GM19438 (cell line): Measurements from ENCODE around the gene MYB.
"Not testable (repeated sequence)": the region's sequence is repeated elsewhere in the genome, so short reads cannot be mapped to it uniquely, and the experiment has no call there.

Source experiments
- ATAC-seq: cut with Tn5 transposase; IDR thresholded peaks from one replicate; pipeline ENCODE4 v1.9.1; 2021; ENCODE audit warnings: low read depth; ENCODE audit not compliant: unreplicated experiment

Gene MYB

DNA sequence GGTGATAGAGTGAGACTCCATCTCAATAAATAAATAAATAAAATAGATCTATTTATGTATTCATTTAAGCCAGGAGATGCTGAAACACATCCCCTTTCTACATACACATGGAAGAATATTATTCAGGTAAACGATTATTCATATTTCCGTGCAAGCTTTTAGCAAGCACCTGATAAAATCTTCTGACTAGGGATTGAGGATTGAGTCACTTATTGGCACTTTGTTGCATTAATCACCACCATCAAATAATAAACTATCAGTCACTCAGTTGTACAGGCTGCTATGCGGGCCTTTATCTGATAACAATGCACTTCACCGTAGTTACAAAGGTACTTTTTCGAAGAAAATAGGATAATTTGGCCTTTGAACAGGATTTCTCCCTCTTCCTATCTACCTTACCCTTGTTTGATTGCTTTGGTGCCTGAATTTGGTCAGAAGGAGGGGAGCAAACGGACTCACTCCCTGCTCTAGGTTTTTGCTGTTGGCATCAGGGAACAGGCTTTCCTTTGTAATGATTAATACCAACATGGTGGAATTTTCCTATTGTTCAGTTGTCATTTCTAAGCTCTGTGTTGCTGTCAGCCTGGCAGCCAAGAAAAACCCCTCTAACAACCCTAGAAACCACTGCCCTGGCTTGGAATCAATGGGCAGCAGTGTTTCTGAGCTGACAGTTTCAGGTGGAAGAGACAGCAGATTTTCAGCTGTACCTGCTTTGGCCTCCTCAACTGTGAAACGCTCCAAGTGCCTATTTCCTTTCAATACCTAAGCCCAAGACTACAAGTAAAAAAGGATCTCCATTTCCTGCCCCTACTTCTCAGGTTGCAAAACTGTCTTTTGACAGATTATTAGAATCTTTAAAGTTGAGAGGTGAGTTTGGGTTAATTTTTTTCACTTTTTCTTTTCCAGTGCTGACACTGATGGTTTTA, 63.0 kb downstream of the MYB start:
- ATAC-seq, result no peak

GRCh38 chr6:135244805-135245204, 63.7 kb downstream of the MYB start:
- no peak for ATAC-seq

DNA sequence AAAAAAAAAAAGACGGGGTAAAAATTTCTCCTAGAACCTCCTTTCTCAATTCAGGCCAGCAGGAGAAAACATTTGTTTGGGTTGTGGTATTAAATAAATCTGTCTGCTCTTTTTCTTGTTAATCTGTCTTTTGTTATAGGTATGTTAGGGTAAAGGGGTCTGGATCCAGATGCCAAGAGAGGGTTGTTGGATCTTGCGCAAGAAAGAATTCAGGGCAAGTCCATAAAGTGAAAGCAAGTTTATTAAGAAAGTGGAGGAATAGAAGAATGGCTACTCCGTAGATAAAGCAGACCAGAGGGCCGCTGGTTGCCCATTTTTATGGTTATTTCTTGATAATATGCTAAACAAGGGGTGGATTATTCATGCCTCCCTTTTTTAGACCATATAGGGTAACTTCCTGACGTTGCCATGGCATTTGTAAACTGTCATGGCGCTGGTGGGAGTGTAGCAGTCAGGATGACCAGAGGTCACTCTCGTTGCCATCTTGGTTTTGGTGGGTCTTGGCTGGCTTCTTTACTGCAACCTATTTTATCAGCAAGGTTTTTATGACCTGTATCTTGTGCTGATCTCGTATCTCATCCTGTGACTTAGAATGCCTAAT, 65.4 kb downstream of the MYB start:
- ATAC-seq, result not testable (repeated sequence)

DNA sequence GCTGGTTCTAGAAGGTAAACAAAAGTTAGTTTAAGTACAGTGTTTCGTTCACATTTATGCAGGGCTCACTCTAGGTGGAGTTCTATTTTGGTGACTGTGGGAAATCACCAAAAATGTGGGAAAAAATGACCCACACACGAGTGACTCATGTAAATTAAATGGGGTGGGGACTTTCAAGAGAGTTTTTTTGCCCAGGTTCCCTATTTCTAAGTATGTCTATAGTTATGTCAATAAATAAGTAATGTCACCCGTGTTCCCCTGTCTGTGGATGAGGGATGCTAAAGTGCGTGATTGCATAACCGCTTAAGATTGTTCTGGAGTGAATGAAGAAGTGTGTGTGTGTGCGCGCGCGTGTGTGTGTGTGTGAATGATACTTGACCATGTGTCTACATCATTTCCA, 69.1 kb downstream of the MYB start:
- ATAC-seq, result no peak

DNA sequence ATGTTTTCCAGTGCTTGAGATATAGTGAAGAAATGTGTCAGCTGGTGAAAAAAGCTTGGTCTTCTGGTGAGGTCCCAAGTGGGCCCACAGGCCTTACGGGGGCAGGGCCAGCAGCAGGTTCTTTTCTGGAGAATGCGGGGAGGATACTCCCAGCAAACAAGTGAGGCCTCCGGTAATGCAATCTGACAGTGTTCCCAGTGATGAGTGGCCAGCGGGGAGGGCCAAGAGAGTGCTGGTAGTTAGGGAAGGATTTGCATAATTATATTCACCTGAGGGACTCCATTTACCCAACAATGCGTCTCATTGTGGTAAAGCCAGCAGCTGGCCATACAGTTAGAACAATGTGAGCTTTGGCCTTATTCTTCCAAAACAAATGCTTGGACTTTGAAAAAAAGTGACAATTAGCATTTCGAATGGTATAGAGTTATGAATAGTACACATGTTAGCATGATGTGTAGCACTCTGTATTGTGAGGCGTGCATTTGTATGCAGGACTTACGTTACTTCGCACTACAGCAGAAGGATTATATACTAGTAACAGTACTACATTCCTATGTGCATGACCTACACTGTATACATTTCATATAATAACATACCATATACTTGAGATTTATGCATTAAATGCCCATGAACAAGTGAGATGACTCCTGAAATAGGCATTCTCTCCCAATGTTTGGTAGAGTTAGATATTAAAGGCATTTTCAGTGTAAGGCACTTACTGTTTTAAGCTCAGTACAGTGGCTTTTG, 69.8 kb downstream of the MYB start:
- no peak for ATAC-seq

DNA sequence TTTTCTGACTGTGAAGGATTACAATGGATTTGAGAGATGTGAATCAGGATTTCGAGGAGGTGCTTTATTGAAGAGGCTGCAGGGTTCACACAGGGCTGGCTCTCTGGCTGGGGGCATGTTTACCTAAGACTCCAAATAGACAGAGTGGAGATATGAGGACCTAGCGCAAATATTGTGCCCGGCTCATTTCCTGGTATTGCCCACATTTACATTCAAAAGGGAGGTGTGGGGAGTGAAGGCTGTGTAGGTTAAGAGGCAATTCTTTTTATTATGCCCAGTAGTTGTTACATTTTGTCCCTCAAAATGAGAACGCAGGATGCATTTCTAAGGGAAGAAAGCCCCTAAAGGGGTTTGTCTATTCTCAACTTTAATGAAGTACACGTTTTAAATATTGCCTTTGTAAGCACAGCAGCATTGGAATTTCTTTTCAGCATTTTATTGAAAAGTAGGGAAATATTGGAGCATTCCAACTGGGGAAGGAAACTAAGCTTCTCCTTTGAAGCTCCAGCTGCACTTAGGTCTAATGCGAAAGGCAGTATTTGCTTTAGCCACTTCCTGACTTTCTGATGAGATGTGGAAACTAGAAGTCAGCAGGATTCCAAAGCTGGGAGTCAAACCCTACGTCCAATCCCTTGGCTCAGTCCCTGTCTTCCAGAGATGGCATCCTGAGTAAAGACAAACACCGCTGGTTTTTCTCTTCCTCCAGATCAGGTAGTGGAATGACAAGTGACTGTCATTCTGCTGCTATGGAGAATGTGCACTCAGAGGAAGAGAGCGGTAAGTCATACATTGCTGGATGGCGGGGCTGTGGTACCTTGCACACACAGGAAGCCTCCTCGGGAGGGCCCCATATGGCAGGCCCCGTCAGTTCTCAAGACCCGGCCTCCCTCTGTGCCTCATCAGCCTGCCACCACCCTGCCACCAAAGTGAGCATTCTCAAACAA, 70.7 kb downstream of the MYB start:
- no peak for ATAC-seq

- no peak for ATAC-seq
Observed at GRCh38 chr6:135254471-135254870, 73.4 kb downstream of the MYB start.

- ATAC-seq, result no peak
Observed at GRCh38 chr6:135256866-135257265, 75.8 kb downstream of the MYB start.

DNA sequence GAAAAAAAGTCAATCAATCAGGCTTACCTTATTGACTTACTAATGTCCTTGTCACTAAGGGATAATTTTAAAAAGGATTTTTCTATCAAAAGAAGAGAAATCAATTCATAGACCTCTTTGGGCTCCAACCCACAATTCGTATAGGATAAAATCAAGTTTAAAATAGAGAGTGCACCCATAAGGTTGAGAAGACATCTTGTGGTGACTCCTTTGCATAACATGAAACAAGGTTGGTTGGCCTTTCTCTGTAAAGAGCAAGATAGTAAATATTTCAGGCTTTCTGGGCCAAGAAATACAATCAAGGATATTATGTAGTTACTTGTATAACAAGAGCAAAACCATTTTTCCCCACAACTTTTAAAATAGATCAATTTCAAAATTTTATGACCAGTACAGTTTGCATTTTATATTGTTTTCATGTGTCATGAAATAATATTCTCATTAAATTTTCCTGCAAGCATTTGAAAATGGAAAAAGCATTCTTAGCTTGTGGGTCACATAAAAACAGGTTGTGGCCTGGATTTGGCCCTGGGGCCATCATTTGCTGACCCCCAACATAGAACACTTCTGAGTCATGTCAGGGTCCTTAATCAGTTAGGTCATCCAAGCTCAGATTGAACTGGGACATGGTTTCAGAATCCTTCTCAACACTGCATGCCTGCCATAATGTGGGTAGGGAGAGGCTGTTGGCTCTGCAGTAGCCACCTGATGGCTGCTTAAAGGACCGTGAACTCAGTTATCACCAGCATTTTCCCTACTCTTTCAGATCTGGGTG, 76.7 kb downstream of the MYB start:
- ATAC-seq, result no peak

- ATAC-seq, result no peak
Observed at GRCh38 chr6:135258970-135259369, 77.9 kb downstream of the MYB start.

- ATAC-seq, result no peak
Observed at GRCh38 chr6:135260612-135261011, 79.5 kb downstream of the MYB start.

DNA sequence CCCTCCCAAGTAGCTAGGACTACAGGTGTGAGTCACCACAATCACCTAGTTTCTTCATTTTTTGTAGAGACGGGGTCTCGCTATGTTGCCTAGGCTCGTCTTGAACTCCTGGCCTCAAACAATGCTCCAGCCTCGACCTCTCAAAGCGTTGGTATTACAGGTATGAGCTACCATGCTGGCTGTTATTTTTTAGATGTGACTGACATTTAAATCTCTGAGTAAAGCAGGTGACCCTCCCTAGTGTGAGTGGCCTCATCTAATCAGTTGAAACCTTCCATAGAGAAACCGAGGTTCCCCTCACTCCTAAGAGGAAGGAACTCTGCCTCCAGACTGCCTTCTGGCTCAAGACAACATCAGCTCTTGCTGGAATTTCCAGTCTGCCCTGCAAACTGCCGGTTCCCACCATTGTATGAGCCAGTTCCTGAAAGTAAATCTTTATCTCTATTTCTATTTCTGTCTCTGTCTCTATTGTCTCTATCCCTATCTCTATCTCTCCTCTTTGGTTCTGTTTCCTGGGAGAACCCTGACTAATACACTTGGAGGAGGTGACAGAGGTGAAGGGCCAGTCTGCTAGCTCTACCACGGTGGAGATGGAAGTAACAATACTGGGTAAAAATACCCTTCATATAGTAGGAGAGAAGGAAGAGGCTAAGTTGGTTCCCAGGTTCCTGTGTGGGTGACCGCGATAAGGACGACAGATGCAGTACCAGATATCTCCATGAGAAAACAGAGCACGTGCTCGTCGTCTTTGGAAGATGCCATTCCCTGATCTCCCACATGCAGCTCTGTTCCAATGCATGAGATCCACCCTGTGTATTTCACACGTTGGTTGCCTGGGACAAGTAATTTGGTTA, 81.0 kb downstream of the MYB start:
- no peak for ATAC-seq

DNA sequence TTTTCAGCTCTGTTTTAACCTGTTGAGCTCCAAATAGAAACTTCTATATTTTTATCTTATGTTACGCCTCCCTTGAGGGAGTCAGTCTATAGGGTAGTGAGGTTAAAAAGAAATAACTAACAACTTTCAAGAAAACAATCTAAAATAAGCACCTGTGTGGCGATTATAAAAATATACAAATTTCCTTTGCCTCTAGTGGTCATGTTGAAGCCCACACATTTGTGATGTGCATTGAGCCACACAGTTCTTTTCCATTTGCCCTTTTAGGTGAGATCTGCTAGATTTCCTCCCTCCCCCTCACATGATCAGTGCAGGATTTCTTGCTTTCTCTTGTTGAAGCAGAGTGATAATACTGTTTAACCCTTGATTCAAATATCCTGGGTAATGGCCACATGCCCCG, 84.2 kb downstream of the MYB start:
- no peak for ATAC-seq

GRCh38 chr6:135266675-135267074, 85.6 kb downstream of the MYB start:
- ATAC-seq, result no peak

DNA sequence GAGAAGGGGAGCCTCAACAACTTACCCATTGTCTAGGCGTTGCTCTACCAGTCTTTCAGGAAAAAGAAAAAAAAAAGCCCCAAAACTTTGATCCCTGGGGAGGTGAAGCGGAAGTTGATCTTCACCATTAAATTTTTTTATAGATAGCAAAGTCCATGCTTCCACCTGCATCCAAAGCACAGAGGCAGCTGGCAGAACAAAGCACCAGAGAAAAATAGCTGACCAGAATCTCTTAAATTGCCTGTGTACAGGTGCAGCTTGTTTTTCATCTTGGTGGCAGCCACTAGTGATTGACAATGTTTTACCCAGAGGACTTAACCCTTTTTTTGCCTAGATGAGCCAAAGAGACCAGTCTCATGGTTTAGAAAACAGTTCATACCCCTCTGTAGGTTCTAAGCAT, 86.0 kb downstream of the MYB start:
- no peak for ATAC-seq

DNA sequence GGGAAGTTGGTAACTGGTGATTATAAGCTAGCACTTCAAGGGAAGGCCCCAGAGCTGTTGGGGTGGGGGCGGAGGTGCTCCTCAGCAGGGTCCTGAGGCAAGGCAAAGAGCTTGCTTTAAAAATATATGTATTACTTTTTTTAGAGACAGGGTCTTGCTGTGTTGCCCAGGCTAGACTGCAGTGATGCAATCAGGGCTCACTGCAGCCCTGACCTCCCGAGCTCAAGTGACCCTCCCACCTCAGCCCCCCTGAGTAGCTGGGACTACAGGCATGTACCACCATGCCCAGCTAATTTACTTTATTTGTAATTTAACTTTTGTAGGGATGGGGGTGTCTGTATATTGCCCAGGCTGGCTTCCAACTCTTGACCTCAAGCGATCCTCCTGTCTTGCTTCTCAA, 87.2 kb downstream of the MYB start:
- no peak for ATAC-seq

GRCh38 chr6:135268740-135269139, 87.6 kb downstream of the MYB start:
- ATAC-seq, result no peak
